ENCODE results near the gene FAM83D. TPM values are rescaled to one million over a fixed set of nuclear protein-coding genes. Genes with fewer than 3 reads are reported as not detected.

The FAM83D gene
- total RNA-seq, 1 experiment from 2014 or later, result 48.1 TPM

DNA sequence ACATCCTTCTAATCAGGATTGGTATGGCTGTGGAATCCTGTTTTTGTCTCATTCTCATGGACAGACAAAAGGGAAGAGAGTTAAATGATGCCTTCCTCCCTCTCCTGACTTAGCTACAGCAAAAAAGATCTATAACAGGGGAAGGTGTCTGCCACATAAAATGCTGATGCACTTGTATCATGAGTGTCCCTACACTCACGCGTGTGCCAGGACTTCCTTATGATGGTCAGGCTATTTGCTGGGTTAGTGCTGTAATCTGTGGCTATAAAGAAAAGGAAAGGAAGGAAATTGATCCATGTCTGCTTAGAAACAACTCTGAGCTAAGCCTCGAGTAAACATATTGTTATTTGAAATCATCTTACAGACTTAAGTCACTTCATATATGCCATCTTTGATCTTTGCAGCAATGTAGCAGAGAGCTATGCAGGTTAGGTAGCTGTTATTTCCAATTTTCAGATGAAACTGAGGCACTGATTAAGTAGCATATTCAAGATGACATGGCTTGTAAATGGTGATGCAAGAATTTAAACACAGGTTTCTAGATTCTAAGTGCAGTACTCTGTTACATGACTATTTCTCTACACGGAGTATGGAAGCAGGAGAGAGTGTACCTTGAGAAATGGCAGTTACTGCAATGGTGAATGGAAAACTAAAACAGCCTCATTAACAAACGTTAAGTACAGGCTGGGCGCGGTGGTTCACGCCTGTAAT lies 27.6 kb downstream of the FAM83D start:
- H3K4me3 Mint-ChIP-seq, result no peak overlapping the region; a peak in 1 of 5 replicates
- Histone ChIP-seq H4K91ac (ENCODE audit: insufficient read length, low read depth, low read length) (no peak overlapping the region), H2BK12ac (ENCODE audit: insufficient read length, low read depth, low read length) (no peak overlapping the region), H3T11ph (ENCODE audit: low read length) (no peak overlapping the region), H3K23me2 (ENCODE audit: insufficient read length, low read depth, low read length, poor library complexity, severe bottlenecking) (no peaks in the 10 kb centered on the region), H2BK120ac (ENCODE audit: low read depth, low read length, poor library complexity, severe bottlenecking) (no peak overlapping the region), H2AFZ (ENCODE audit: low read length) (no peak overlapping the region), H2BK5ac (ENCODE audit: insufficient read length, low read length) (no peak overlapping the region), H3K4ac (ENCODE audit: low read depth, low read length) (no peak overlapping the region), H2AK5ac (ENCODE audit: insufficient read length, low read length) (no peak overlapping the region), H4K8ac (replicated peaks; ENCODE audit: insufficient read length, low read depth, low read length) (no peak overlapping the region), H3K56ac (ENCODE audit: insufficient read length, low read depth, low read length) (no peak overlapping the region), H3K9ac (ENCODE audit: extremely low read depth, insufficient read length, low read length) (no peak overlapping the region), H3K9me3 (ENCODE audit: control insufficient read depth, low read depth, low read length) (no peaks in the 10 kb centered on the region), H3K14ac (ENCODE audit: insufficient read depth, low read length) (no peak overlapping the region), H4K20me1 (ENCODE audit: control insufficient read depth, insufficient read depth, insufficient read length) (no peaks in the 10 kb centered on the region), H3K79me1 (ENCODE audit: insufficient read depth, low read depth, low read length, poor library complexity, severe bottlenecking) (peaks cover 5% of the 10 kb centered on the region), H2BK15ac (ENCODE audit: low read depth, low read length) (no peak overlapping the region), H3K4me2 (ENCODE audit: insufficient read depth, insufficient read length, low read length) (no peak overlapping the region), H3K23ac (ENCODE audit: insufficient read length, low read depth, low read length) (no peak overlapping the region), H2BK20ac (ENCODE audit: low read depth, low read length, poor library complexity, severe bottlenecking) (no peak overlapping the region), H3K79me2 (ENCODE audit: insufficient read depth, low read length) (no peaks in the 10 kb centered on the region), H3K27ac (ENCODE audit: insufficient read length, low read depth, low read length) (no peak overlapping the region), H3K4me1 (ENCODE audit: insufficient read depth, low read length) (no peaks in the 10 kb centered on the region), H3K27me3 (ENCODE audit: insufficient read depth, low read length) (no peaks in the 10 kb centered on the region), H3K18ac (ENCODE audit: insufficient read length, low read depth, low read length) (no peak overlapping the region), H4K5ac (ENCODE audit: insufficient read length, low read depth, low read length) (no peak overlapping the region)
- no peak for TF ChIP-seq CTCF (conservative IDR thresholded peaks at IDR 0.05)
- H3K36me3 Mint-ChIP-seq (ENCODE audit: insufficient read depth in 1 of 3, low read depth in 3 of 3), result peaks cover 41 to 60% (median 58%) of the 10 kb centered on the region in 3 experiments
- no CpG with 5 or more reads among the region's 8 CpGs for WGBS (ENCODE audit: extremely low coverage, insufficient read length, low lambda C conversion rate)
- H3K9me3 Mint-ChIP-seq, result no peaks in the 10 kb centered on the region; a peak in 1 of 5 replicates
- peaks cover 4 to 9% of the 10 kb centered on the region in 2 experiments; a peak in 3 of 4 replicates for H3K4me1 Mint-ChIP-seq
- no peak for DNase-seq
- no peaks in the 10 kb centered on the region; the same call in 1 of the 2 replicates for H3K27me3 Mint-ChIP-seq (ENCODE audit: low read depth)
- peak overlapping the region in 1 of 3 experiments; percentile 42; a peak in 1 of 7 replicates for H3K27ac Mint-ChIP-seq
